NCI-H2227 treated with DMSO at 0.1 percent for 48 hours (cell line): ENCODE results near the gene ZNF804A.
"Not testable (repeated sequence)": the region's sequence is repeated elsewhere in the genome, so short reads cannot be mapped to it uniquely, and the experiment has no call there.

Source experiments
- DNase-seq: peaks from one replicate; lab custom pipeline; 2025; lab: John Stamatoyannopoulos, UW

The ZNF804A gene

GRCh38 chr2:184824597-184824996 lies 226.3 kb downstream of the ZNF804A start:
- no peak for DNase-seq

GRCh38 chr2:184830531-184830930 lies 232.2 kb downstream of the ZNF804A start:
- no peak for DNase-seq

- no peak for DNase-seq
Observed at GRCh38 chr2:184834699-184835397, 236.5 kb downstream of the ZNF804A start.

- DNase-seq = no peak
Observed at GRCh38 chr2:184835398-184835715, 237.0 kb downstream of the ZNF804A start.

GRCh38 chr2:184847331-184847730 lies 249.0 kb downstream of the ZNF804A start:
- DNase-seq = no peak

- DNase-seq = no peak
Observed at GRCh38 chr2:184849516-184849915, 251.2 kb downstream of the ZNF804A start.

- DNase-seq = no peak
Observed at GRCh38 chr2:184851576-184851975, 253.2 kb downstream of the ZNF804A start.

GRCh38 chr2:184859187-184859586 lies 260.9 kb downstream of the ZNF804A start:
- DNase-seq = no peak

- no peak for DNase-seq
Observed at GRCh38 chr2:184860744-184861143, 262.4 kb downstream of the ZNF804A start.

GRCh38 chr2:184875212-184875611 lies 276.9 kb downstream of the ZNF804A start:
- no peak for DNase-seq

- no peak for DNase-seq
Observed at GRCh38 chr2:184875911-184876310, 277.6 kb downstream of the ZNF804A start.

GRCh38 chr2:184877909-184878308 lies 279.6 kb downstream of the ZNF804A start:
- no peak for DNase-seq

- no peak for DNase-seq
Observed at GRCh38 chr2:184879671-184880070, 281.3 kb downstream of the ZNF804A start.

- not testable (repeated sequence) for DNase-seq
Observed at GRCh38 chr2:184886585-184886984, 288.3 kb downstream of the ZNF804A start.

GRCh38 chr2:184890311-184890710 lies 292.0 kb downstream of the ZNF804A start:
- no peak for DNase-seq

- no peak for DNase-seq
Observed at GRCh38 chr2:184904991-184905390, 306.7 kb downstream of the ZNF804A start.

- no peak for DNase-seq
Observed at GRCh38 chr2:184906160-184906559, 307.8 kb downstream of the ZNF804A start.

- DNase-seq = no peak
Observed at GRCh38 chr2:184906709-184907108, 308.4 kb downstream of the ZNF804A start.

GRCh38 chr2:184908966-184909365 lies 310.6 kb downstream of the ZNF804A start:
- no peak for DNase-seq

GRCh38 chr2:184920451-184920965 lies 322.2 kb downstream of the ZNF804A start:
- no peak for DNase-seq

- DNase-seq = no peak
Observed at GRCh38 chr2:184921676-184922075, 323.3 kb downstream of the ZNF804A start.

GRCh38 chr2:184923751-184924150 lies 325.4 kb downstream of the ZNF804A start:
- DNase-seq = no peak

GRCh38 chr2:184927040-184927439 lies 328.7 kb downstream of the ZNF804A start:
- DNase-seq = no peak

GRCh38 chr2:184936761-184937160 lies 338.4 kb downstream of the ZNF804A start:
- DNase-seq = no peak
